Neural cell (in vitro differentiated cells): ENCODE results near the gene SPAM1. TPM values are rescaled to one million over a fixed set of nuclear protein-coding genes. Genes with fewer than 3 reads are reported as not detected.

Experiments used
- H2AFZ ChIP-seq: fragments of 200-600, 300-800 bp; sonication (generic), shearing (Covaris generic); 2 replicates; pipeline ENCODE4 v1.6.0; 2014; ENCODE audit warnings: low read depth, mild to moderate bottlenecking, antibody characterized with exemption, low read length, moderate library complexity
- H3F3A ChIP-seq: fragments of 200-600 bp; shearing (Covaris generic); 2 replicates; pipeline ENCODE4 v1.6.1; 2016; ENCODE audit warnings: mild to moderate bottlenecking, moderate library complexity, mixed read lengths, antibody characterized with exemption, low read length; ENCODE audit not compliant: insufficient read depth, poor library complexity, severe bottlenecking
- H3K27ac ChIP-seq: fragments of 200-600, 300-800 bp; sonication (generic), shearing (Covaris generic); 2 replicates; pipeline ENCODE4 v1.5.1; 2014; ENCODE audit warnings: mild to moderate bottlenecking, low read length, moderate library complexity
- H3K27me3 ChIP-seq: fragments of 300-800, 200-600 bp; sonication (generic), shearing (Covaris generic); 2 replicates; pipeline ENCODE4 v1.6.0; 2014; ENCODE audit warnings: mild to moderate bottlenecking, low read depth, low read length, moderate library complexity; ENCODE audit not compliant: insufficient read depth
- H3K36me3 ChIP-seq: fragments of 300-800, 200-600 bp; sonication (generic), shearing (Covaris generic); 2 replicates; pipeline ENCODE4 v1.5.1; 2014; ENCODE audit warnings: mild to moderate bottlenecking, antibody characterized with exemption, low read length, moderate library complexity; ENCODE audit not compliant: insufficient read depth
- H3K4me2 ChIP-seq: fragments of 300-800, 200-600 bp; sonication (generic), shearing (Covaris generic); 2 replicates; pipeline ENCODE4 v1.6.0; 2014; ENCODE audit warnings: mild to moderate bottlenecking, low read length
- H3K4me3 ChIP-seq: fragments of 300-800, 200-600 bp; sonication (generic), shearing (Covaris generic); 2 replicates; pipeline ENCODE4 v1.5.1; 2014; ENCODE audit warnings: mild to moderate bottlenecking, low read length, moderate library complexity
- H3K79me2 ChIP-seq: fragments of 200-600 bp; shearing (Covaris generic); replicated peaks from 2 replicates; pipeline ENCODE4 v1.6.0; 2014; ENCODE audit warnings: mild to moderate bottlenecking, low read length, moderate library complexity; ENCODE audit not compliant: insufficient read depth
- H3K9ac ChIP-seq: fragments of 300-800, 200-600 bp; sonication (generic), shearing (Covaris generic); 2 replicates; pipeline ENCODE4 v1.6.1; 2016; ENCODE audit warnings: mild to moderate bottlenecking, low read length, mixed read lengths
- H3K9me2 ChIP-seq: fragments of 200-600 bp; shearing (Covaris generic); 2 replicates; pipeline ENCODE4 v1.6.1; 2016; ENCODE audit warnings: mild to moderate bottlenecking, low read length, mixed read lengths; ENCODE audit not compliant: insufficient read depth
- H3K9me3 ChIP-seq: fragments of 200-600, 300-800 bp; sonication (generic), shearing (Covaris generic); 2 replicates; pipeline ENCODE4 v1.6.1; 2016; ENCODE audit warnings: mild to moderate bottlenecking, mixed run types, low read length, moderate library complexity, mixed read lengths
- H4K20me1 ChIP-seq: fragments of 200-600 bp; shearing (Covaris generic); 2 replicates; pipeline ENCODE4 v1.6.1; 2016; ENCODE audit warnings: mild to moderate bottlenecking, mixed run types; ENCODE audit not compliant: insufficient read depth
- EP300 ChIP-seq: fragments of 450-650 bp; conservative IDR thresholded peaks from 2 replicates; pipeline ENCODE4 v1.6.1; 2014; ENCODE audit warnings: antibody characterized with exemption, mild to moderate bottlenecking, moderate library complexity; ENCODE audit not compliant: poor library complexity, severe bottlenecking
- EZH2 ChIP-seq: fragments of 200-600, 300-800 bp; shearing (Covaris generic), sonication (generic); IDR thresholded peaks from 2 replicates; pipeline ENCODE4 v1.6.1; 2014; ENCODE audit warnings: antibody characterized with exemption, low read length, borderline replicate concordance, mild to moderate bottlenecking; ENCODE audit not compliant: insufficient read depth, poor library complexity, severe bottlenecking
- MXI1 ChIP-seq: fragments of 450-650 bp; conservative IDR thresholded peaks from 2 replicates; pipeline ENCODE4 v1.6.1; 2014; ENCODE audit warnings: antibody characterized with exemption, mild to moderate bottlenecking; ENCODE audit not compliant: poor library complexity, severe bottlenecking
- POLR2AphosphoS5 ChIP-seq: IDR thresholded peaks from 2 replicates; pipeline ENCODE4 v1.6.1; 2012
- RAD21 ChIP-seq: fragments of 450-650 bp; conservative IDR thresholded peaks from 2 replicates; pipeline ENCODE4 v1.6.1; 2014; ENCODE audit warnings: antibody characterized with exemption, mild to moderate bottlenecking, moderate library complexity
- REST ChIP-seq: IDR thresholded peaks from 2 replicates; pipeline ENCODE4 v1.6.1; 2012; ENCODE audit warnings: borderline replicate concordance
- SMC3 ChIP-seq: fragments of 450-650 bp; conservative IDR thresholded peaks from 2 replicates; pipeline ENCODE4 v1.6.1; 2014; ENCODE audit warnings: antibody characterized with exemption, mild to moderate bottlenecking, moderate library complexity; ENCODE audit not compliant: poor library complexity
- TAF1 ChIP-seq: IDR thresholded peaks from 2 replicates; pipeline ENCODE4 v1.6.1; 2012; ENCODE audit warnings: low read depth
- polyA minus RNA-seq: library from RNA; depleted of rRNA, polyadenylated mRNA; stranded (reverse); fragments of >200 nt; gene quantifications from 2 replicates; pipeline ENCODE4 v1.2.3, GENCODE V29; 2014
- polyA plus RNA-seq: library from polyadenylated mRNA; depleted of rRNA; stranded (reverse); fragments of >200 nt; gene quantifications from 2 replicates; pipeline ENCODE4 v1.2.3, GENCODE V29; 2014
- TF ChIP-seq, protein P1 (sequence below): fragments of 450-650 bp; IDR thresholded peaks from 2 replicates; pipeline ENCODE4 v1.5.1; 2014; ENCODE audit warnings: antibody characterized with exemption, mild to moderate bottlenecking, moderate library complexity; ENCODE audit not compliant: poor library complexity, severe bottlenecking

Gene SPAM1, protein sequence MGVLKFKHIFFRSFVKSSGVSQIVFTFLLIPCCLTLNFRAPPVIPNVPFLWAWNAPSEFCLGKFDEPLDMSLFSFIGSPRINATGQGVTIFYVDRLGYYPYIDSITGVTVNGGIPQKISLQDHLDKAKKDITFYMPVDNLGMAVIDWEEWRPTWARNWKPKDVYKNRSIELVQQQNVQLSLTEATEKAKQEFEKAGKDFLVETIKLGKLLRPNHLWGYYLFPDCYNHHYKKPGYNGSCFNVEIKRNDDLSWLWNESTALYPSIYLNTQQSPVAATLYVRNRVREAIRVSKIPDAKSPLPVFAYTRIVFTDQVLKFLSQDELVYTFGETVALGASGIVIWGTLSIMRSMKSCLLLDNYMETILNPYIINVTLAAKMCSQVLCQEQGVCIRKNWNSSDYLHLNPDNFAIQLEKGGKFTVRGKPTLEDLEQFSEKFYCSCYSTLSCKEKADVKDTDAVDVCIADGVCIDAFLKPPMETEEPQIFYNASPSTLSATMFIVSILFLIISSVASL
- polyA plus RNA-seq: not detected in 2 replicates
- polyA minus RNA-seq: not detected in 2 replicates

DNA sequence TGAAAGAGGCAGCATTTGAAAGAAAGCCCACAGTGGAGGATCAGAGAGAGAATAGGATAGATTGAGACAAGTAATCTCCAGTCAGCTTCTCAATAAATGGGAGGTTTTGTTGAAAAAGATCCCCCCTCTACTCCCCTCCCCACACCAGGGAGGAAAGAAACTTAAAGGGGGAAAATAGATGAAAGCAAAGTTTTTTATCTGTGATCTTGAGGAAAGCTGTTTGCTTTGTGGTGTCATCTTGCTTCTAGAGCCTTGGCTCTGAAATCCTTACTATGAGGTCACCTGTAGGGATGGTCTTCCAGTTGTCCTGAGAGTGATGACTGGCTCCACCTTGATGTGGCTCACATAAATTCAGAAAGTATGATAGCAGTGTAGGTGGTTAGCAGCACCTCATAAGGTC is at the start of gene SPAM1:
SPAM1 (plus strand) TSS at position 301 of the 400 bp plus-strand sequence. CDS start 28,330 bp downstream, outside the sequence.
- Histone ChIP-seq H3K36me3 (no peaks in the 10 kb centered on the region), H4K20me1 (no peaks in the 10 kb centered on the region), H3K4me2 (no peak within 1 kb of the TSS), H3K4me3 (no peak within 1 kb of the TSS), H3F3A (no peaks in the 10 kb centered on the region), H3K9me3 (no peaks in the 10 kb centered on the region), H3K9me2 (no peaks in the 10 kb centered on the region), H3K79me2 (no peaks in the 10 kb centered on the region), H3K27me3 (no peaks in the 10 kb centered on the region), H3K9ac (no peak within 1 kb of the TSS), H3K27ac (no peak within 1 kb of the TSS), H2AFZ (no peak within 1 kb of the TSS)
- no peak for TF ChIP-seq SMC3
- TF ChIP-seq EZH2: no peak
- TF ChIP-seq MXI1: no peak
- no peak for TF ChIP-seq REST
- no peak for TF ChIP-seq RAD21
- TF ChIP-seq TAF1: no peak
- TF ChIP-seq, protein P1, sequence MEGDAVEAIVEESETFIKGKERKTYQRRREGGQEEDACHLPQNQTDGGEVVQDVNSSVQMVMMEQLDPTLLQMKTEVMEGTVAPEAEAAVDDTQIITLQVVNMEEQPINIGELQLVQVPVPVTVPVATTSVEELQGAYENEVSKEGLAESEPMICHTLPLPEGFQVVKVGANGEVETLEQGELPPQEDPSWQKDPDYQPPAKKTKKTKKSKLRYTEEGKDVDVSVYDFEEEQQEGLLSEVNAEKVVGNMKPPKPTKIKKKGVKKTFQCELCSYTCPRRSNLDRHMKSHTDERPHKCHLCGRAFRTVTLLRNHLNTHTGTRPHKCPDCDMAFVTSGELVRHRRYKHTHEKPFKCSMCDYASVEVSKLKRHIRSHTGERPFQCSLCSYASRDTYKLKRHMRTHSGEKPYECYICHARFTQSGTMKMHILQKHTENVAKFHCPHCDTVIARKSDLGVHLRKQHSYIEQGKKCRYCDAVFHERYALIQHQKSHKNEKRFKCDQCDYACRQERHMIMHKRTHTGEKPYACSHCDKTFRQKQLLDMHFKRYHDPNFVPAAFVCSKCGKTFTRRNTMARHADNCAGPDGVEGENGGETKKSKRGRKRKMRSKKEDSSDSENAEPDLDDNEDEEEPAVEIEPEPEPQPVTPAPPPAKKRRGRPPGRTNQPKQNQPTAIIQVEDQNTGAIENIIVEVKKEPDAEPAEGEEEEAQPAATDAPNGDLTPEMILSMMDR: no peak
- no peak for TF ChIP-seq EP300
- no peak for TF ChIP-seq POLR2AphosphoS5

DNA sequence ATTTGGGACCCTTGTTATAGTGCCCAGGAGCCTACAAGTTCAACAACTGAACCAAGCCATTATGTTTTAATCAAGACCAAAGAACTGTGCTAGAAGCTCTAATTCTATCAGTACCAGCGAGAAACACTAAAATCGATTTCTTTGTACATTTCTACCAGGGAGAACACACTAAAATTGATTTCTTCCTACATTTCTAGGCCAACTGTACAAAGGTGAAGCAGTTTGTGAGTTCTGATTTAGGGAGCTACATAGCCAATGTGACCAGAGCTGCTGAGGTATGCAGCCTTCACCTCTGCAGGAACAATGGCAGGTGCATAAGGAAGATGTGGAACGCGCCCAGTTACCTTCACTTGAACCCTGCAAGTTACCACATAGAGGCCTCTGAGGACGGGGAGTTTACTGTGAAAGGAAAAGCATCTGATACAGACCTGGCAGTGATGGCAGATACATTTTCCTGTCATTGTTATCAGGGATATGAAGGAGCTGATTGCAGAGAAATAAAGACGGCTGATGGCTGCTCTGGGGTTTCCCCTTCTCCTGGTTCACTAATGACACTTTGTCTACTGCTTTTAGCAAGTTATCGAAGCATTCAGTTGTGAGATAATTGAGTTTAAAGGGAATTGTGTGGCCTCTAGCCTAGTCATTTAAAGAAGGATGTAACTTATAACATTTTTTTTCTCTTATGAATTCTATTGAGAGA is 48.3 kb upstream of the SPAM1 start:
- no peak for TF ChIP-seq TAF1
- TF ChIP-seq RAD21: peak; percentile 27
- TF ChIP-seq POLR2AphosphoS5: peak; percentile 81
- TF ChIP-seq EZH2: no peak
- TF ChIP-seq, protein P1: no peak
- peak; percentile 86 for TF ChIP-seq REST
- no peak for TF ChIP-seq MXI1
- TF ChIP-seq EP300: peak; percentile 96
- peak; percentile 21 for TF ChIP-seq SMC3
- Histone ChIP-seq H2AFZ (peak overlapping the region; percentile 15), H3K4me3 (peak overlapping the region; percentile 26)

More for the DNA sequence above, 48.3 kb upstream of the SPAM1 start:
- Histone ChIP-seq H3K79me2 (no peaks in the 10 kb centered on the region), H3K9me3 (no peaks in the 10 kb centered on the region), H4K20me1 (no peaks in the 10 kb centered on the region), H3K27ac (peak overlapping the region; percentile 83), H3K4me2 (peak overlapping the region; percentile 61), H3F3A (peaks cover 5% of the 10 kb centered on the region), H3K9ac (peak overlapping the region; percentile 24), H3K9me2 (no peaks in the 10 kb centered on the region), H3K27me3 (no peaks in the 10 kb centered on the region), H3K36me3 (no peaks in the 10 kb centered on the region)
